HL-60/S4 (cell line): ENCODE data around the gene STAC.
"Not testable (repeated sequence)": the region's sequence is repeated elsewhere in the genome, so short reads cannot be mapped to it uniquely, and the experiment has no call there.

Experiments used
- in situ Hi-C: fragments of 300-500 bp; cut with MboI; formaldehyde crosslinking; loops from 2 replicates; pipeline ENCODE4 v1.14.3; 2022; ENCODE audit warnings: low sequenced_read_pairs

Gene STAC

DNA sequence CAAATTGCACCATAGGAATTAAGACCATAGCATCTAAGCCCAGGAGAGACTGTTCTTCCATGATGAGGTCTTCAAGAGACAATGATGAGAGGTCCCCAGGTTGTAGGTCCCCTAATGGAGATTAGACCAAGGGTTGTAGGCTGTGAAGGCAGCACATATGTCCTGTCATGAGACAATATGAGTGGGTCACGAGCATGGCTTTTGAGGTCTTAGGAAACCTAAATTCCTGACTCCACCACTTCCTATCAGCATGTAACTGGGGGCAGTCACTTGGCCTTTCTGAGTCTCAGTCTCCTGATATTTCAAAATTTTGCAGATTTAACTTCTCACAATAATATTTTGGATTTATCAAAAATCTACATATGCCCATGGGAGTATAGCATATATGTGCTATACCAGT is 31.3 kb downstream of the STAC start:
- in situ Hi-C loops = no loop called here

DNA sequence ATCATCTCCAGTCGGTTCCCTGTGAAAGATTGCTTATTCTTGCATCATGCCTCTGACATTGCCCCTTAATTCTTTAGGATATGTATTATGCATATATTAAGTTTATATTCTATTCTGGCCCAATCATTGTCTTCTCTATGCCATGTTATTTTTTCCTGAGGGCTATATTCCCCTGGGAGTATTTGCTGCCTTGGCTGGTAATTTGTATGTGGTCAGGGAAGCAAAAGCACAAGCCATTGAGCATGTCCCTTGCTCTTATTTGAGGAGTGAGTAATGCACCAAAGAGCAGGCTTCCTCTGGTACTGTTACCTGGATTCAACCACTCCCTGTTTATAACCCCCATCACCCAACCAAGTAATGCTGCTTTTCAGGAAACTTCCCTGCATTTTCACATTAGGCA is 36.3 kb downstream of the STAC start:
- in situ Hi-C loops = no loop called here

DNA sequence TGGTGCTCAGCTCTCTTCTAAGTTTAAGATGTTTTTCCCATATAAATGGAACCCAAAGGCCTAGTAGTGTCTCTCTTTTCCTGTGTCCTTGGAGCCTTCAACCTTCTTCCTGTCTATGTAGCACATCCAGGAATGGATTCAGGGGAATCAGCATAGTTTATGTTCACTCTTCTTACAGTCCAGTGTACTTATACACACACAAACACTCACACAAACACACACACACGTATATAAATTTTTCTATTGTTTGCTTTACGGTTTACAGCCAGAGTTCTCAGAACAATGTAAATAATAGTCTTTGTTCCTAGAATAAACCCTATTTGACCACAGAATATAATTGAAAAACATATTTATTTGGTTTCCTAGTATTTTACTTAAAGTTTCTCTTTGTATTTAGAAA is 36.9 kb downstream of the STAC start:
- in situ Hi-C loops = no loop called here

DNA sequence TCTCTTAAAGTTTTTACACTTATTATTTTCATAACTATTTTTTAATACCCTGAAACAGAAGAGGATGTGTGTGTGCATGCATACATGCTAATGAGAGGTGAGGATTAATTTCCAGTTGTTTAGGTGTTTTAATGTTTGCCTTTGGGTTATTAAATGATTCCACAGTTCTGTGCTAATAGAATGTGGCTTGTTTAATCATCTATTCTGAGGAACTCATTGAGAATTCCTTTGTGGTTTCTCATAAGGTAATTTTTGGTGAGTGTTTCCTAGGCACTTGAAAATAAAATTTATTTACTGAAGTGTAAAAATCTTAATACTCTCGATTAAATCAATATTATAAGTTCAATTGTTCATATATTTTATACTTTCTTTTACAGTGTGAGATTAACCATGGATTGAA is 38.0 kb downstream of the STAC start:
- in situ Hi-C loops = no loop called here

DNA sequence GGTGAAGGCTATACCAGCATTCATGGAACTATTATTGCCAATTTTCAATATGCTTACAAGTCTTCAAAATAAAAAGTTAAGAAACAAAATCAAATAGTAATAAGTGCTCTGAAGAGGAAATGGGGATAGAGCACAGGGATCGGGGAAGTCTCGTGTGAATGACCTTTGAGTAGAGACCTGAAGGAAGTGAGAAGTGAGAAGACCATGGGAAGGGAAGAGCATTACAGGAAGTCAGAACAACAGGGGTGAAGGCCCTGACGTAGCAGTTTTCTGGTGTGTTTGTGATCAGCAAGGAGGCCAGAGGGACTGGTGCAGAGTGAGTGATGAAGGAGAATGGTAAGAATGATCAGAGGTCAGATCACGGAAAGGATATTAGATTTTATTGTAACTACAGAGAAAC is 48.1 kb downstream of the STAC start:
- in situ Hi-C loops = no loop called here

DNA sequence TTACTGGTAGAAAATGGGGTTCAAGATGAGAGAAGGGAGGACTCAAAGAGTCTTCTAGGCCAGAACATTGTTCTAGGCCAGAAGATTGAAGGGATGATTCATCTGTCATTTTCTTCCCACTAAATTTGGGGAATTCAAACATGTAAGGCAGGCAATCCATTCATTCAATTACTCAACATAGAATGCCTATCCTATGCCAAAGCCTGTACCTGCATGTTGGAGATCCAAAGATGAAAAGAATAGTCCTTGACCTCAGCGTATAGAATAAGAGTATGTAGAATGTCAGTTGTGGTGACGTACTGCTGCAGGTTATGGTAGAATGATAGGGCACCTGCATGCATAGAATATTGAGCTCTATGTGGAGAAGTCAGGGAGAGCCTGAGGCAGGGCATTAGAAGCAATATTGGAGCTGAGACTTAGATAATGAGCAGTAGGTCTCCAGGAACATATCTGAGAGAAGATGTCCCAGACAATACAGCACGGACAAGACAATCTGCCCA is 49.7 kb downstream of the STAC start:
- in situ Hi-C loops = no loop called here

DNA sequence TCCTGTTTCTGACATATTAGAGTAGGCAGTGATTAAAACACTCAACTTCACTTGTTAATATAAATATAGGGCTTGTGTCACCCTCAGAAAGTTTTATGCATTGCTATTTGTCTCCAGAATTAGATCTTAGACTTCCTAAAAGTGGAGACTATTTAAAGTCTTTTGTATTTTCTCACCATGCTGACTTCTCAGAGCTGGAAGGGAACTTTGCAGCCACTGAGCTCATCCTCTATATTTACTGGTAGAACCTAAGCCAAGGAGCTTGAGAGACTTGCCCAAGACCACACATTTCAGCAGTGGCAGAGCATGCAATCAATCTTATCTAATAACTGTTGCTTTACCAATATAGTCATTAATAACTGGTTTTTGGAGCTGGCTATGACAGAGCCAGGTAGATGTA is 53.2 kb downstream of the STAC start:
- in situ Hi-C loops = no loop called here

DNA sequence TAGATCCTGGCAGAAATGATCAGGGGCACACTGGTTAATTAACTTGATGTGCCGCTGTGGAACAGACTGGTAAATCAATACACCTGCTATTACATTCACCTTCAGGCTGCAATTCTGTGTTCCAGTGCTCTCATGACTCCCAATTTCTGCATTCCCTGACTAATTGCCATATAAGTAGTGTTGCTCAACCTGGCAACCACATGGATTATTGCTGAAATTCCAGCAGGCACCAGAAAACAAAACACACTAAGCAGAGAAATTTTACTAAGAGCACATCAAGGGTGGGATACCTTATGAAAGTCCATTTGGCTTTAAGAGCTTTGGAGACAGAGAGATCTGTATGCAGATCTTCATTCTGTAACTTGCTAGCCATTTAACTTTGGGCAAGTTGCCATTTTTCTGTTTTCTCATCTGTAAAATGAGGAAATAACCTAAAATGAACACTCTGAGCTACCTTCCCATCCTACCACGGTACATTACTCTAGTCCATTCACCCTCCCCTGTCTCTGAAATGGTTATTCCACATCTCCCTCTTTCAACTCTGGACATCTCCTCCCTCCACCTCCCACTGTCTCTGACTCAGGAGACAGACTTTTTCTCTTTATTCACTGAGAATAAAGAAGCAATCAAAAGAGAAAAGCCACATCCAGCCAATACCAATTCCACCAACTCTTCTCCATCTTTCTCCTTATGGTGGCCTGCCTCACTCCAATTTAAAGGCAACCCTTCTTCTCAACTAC is 54.6 kb downstream of the STAC start:
- in situ Hi-C loops = no loop called here

DNA sequence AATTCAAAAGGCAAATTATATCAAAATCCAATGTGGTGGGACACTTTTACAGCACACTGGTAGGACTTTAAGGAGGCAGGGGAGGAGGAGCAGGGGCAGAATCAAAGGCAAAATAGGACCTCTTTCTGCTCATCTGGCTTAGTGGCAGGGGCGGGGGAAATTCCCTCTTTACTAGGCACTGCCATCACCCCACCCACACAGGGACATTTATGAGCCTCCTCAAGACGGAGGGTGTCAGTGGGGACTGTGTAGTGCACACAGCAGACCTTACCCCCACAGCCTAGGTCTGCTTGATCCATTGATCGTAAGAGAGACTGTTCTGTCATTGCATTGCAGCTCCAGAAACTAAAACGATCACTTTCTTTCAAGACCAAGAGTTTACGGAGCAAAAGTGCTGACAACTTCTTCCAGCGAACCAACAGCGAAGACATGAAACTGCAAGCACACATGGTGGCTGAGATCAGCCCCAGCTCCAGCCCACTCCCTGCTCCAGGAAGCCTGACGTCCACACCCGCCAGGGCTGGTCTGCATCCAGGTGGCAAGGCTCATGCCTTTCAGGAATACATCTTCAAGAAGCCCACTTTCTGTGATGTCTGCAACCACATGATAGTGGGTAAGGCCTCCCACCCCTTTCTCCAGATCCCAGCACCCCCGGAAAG is 62.9 kb downstream of the STAC start:
- in situ Hi-C loops = no loop called here

DNA sequence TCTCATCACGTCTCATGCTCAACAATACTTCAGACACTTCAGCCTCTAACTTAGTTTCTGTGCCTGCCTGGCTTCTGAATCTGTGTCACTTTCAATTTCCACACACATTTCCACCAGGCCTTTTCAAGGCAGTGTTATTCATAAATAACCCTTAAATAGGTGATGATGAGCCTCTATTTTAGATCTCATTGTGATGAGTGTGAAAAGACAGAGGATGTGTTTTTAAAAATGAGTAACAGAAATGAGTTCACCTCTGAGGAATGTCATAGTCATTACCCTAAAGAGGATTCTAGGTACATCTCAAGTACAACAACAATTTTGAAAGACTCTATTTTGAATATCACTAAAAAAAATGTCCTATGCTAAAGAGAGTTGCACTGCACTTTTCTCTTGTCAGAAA is 64.6 kb downstream of the STAC start:
- in situ Hi-C loops = no loop called here

DNA sequence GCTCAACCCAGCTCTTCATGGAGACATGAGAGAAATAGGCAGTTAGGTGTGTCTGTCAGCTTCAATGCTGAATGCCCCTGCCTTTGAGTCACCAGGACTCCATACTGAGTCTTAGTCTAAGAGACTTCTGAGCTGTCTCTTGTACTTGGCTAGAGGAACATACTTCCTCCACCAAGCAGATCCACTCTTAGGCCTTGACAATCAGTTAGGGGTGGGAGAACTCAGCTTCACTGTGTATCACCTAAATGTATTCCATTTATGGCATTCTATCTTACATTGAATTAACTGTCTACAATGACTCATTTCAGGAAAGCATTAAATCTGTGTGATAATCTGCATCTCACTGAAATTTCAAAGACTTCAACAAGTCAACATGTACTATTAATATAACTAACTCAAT is 66.0 kb downstream of the STAC start:
- in situ Hi-C loops = no loop called here

DNA sequence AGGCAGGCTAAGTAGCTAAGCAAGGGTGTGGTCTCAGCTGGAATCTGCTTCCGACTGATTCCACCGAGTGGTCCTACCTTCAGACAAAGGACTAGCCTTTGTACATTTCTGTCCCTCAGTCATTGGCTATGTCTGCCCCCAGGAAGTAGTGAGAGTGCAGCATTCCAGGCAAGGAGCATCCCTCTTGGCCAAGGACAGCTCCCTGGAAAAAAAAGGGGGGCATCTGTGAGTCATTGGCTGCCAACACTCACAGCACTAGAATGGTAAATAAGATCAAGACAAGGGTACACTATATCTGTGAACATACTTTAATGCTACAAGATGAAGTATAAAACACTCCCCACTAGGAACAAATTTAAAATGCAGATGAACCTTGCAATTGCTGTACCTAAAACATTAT is 66.8 kb downstream of the STAC start:
- in situ Hi-C loops = no loop called here

DNA sequence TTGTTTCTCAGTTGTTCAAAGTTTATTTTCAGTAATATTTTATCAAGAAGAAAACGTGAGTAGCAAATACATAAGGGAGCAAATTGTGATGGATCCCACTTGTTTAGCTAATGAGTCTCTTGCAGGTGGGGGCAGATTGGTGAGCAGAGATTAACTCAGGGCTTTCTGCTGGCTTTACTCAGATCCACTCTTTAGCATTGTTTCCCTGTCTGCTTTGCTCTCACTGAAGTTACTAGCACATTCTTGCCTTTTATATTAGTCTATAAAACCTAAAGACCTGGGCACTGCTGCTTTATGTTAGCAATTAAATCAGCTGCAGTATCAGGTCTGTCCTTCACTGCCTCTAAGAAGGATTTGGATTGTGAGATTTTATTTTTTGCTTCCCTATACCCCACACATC is 71.5 kb downstream of the STAC start:
- in situ Hi-C loops = no loop called here

DNA sequence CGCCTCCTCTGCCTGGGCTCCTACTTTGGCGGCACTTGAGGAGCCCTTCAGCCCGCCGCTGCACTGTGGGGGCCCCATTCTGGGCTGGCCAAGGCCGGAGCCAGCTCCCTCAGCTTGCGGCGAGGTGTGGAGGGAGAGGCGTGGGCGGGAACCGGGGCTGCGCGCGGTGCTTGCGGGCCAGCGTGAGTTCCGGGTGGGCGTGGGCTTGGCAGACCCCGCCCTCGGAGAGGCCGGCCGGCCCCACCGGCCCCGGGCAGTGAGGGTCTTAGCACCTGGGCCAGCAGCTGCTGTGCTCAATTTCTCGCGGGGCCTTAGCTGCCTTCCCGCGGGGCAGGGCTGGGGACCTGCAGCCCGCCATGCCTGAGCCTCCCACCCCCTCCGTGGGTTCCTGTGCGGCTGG is 72.9 kb downstream of the STAC start:
- in situ Hi-C loops = not testable (repeated sequence)

DNA sequence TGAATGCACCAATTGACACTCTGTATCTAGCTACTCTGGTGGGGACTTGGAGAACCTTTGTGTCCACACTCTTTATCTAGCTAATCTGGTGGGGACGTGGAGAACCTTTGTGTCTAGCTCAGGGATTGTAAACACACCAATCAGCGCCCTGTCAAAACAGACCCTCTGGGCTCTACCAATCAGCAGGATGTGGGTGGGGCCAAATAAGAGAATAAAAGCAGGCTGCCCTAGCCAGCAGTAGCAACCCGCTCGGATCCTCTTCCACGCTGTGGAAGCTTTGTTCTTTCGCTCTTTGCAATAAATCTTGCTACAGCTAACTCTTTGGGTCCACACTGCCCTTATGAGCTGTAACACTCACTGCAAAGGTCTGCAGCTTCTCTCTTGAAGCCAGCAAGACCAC is 73.6 kb downstream of the STAC start:
- in situ Hi-C loops = not testable (repeated sequence)

DNA sequence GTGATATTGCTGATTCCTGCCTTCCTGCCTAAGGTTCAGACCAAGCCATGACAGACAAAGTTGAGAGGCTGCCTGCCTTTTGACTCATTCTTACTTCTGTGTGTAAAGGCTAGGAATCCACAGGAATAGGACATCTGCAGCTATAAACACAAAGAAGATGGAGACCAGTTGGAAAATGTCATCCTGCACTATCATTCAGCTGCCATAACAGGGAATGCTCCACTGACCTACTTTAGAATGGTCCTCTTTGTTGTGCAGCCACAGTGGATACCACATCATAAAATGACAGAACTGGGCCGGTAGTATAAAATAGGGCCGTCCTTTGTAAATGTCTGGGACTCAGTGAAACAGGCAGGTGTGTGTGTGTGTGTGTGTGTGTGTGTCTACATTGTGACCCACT is 75.1 kb downstream of the STAC start:
- in situ Hi-C loops = no loop called here

DNA sequence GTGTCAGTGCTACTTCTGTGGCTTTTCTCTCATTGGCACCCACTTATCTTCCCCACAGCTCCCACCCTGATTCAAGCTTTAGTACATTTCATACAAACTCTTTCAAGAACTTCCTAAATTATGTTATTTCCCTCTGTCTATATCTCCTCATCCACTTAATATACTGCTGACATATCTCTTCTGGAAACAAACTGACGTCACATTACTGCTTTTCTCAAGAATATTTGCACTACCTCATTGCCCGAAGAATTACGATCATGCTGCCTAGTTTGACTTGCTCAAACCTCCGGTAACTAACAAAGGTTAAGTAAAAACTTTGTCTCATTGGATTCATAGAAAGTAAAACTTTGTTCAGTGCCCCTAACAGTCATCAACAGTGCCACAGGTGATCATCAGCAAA is 76.5 kb downstream of the STAC start:
- in situ Hi-C loops = no loop called here

DNA sequence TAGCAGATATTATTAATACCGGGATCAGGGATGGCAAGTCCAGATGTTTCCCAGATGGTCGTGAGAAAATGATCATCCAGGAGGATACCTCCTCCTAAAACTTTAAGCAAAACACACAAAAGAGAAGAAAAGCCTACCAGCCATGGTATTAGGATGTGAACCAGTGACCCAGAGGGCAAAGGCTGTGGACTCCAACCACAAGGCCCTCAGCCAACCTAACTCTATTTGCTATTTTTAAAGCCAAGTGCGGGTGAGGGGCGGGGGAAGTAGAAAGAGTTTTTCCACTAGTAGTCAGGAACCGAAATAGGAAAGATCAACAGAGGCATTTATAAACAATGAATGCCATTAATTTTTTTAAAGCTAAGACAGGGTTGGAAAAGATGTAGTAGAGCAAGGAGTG is 77.4 kb downstream of the STAC start:
- in situ Hi-C loops = no loop called here

DNA sequence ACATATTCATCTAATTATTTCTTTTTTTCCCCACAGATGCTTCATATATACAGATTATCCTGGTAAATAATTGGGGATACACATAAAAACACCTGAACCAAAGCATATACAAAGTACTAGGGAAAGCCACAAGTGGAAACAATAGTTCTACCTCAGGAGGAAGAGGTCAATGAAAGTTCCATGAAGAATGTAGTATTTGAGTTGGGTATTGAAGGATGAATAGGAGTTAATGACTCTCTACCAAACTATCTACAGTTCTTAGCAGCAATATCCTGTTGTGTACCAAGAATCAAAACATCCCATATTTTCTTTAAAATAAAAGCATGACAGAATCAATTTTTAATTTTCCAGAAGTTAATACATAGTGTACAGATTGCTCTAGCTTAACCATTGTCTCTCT is 78.9 kb downstream of the STAC start:
- in situ Hi-C loops = no loop called here

DNA sequence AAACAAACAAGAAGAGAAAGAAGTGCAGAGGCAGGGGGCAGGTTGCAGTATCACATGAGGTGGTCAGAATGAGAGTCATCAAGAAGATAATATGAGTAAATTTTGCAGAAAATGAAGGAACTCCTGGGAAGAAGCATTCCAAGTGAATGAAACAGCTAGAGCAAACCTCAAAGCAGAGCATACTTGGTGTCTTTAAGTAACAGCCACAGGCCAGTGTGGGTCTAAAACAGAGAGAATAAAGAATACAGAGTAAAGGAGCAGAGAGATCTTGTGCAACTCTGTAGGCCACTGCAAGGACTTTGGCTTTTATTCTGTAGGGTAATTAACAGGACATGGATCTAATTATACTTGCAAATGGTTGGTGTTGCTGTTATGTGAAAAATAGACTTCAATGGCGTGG is 81.3 kb downstream of the STAC start:
- in situ Hi-C loops = no loop called here

DNA sequence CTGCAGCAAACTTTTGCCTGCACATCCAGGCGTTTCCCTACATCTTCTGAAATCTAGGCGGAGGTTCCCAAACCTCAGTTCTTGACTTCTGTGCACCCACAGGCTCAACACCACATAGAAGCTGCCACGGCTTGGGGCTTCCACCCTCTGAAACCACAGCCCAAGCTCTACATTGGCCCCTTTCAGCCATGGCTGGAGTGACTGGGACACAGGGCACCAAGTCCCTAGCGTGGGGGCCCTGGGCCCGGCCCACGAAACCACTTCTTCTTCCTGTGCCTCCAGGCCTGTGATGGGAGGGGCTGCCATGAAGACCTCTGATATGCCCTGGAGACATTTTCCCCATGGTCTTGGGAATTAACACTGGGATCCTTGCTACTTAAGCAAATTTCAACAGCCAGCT is 91.7 kb downstream of the STAC start:
- in situ Hi-C loops = not testable (repeated sequence)

DNA sequence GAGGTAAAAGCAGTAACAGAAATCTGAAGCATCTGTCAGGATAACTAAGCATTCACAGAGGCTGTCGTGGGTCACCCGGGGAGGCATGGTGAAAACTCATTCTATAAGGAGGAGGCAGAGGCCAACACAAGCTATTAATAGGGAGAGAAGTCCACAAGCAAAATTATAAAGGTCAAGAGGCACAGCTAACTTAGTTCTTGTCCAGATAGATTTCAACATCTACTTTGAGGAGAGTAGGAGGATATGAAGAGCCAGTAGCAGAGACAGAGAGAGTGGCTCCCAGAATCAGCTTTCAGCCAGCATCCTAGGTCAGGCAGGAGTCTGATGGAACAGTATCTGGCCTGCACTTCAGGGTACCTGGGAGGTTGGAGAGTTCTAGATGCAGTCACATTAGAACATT is 95.3 kb downstream of the STAC start:
- in situ Hi-C loops = no loop called here
